RPMI7951 (cell line): ENCODE results near the gene PRIMPOL. TPM values are rescaled to one million over a fixed set of nuclear protein-coding genes. Genes with fewer than 3 reads are reported as not detected.
A peak's percentile ranks its signal among the peaks of the same experiment; 100 is the strongest.
"Not testable (repeated sequence)": the region's sequence is repeated elsewhere in the genome, so short reads cannot be mapped to it uniquely, and the experiment has no call there.

Source experiments
- DNase-seq: peaks from one replicate; pipeline ENCODE4 v3.0.0-alpha.2; 2012; ENCODE audit warnings: low read depth
- total RNA-seq: library from RNA; depleted of rRNA; stranded (reverse); fragments of >200 nt; shearing (Covaris generic); gene quantifications from 2 replicates; pipeline ENCODE4 v1.2.3, GENCODE V29; 2014; rRNA removed

The PRIMPOL gene
- total RNA-seq = 23.7 and 30.9 TPM in 2 replicates

GRCh38 chr4:184649026-184649970 lies at the start of gene PRIMPOL, which contains the start of gene CASP3:
Gene PRIMPOL, plus strand, starts transcription at chr4:184649738. Its CDS starts 7,403 bp downstream, at chr4:184657141.
Gene CASP3, minus strand, starts transcription at chr4:184649447. Its CDS starts 10,994 bp downstream, at chr4:184638453.
- DNase-seq = peak; percentile 91

GRCh38 chr4:184600982-184601381 lies 48.6 kb upstream of the PRIMPOL start:
- not testable (repeated sequence) for DNase-seq

GRCh38 chr4:184602857-184603256 lies 46.7 kb upstream of the PRIMPOL start:
- not testable (repeated sequence) for DNase-seq

GRCh38 chr4:184607429-184607828 lies 42.1 kb upstream of the PRIMPOL start:
- DNase-seq = not testable (repeated sequence)

GRCh38 chr4:184612074-184612473 lies 37.5 kb upstream of the PRIMPOL start:
- DNase-seq = no peak

GRCh38 chr4:184613405-184613804 lies 36.1 kb upstream of the PRIMPOL start:
- no peak for DNase-seq

- DNase-seq = no peak
Observed at GRCh38 chr4:184614509-184614908, 35.0 kb upstream of the PRIMPOL start.

GRCh38 chr4:184616168-184616567 lies 33.4 kb upstream of the PRIMPOL start:
- not testable (repeated sequence) for DNase-seq

- DNase-seq = no peak
Observed at GRCh38 chr4:184616633-184617551, 32.6 kb upstream of the PRIMPOL start.

GRCh38 chr4:184617600-184618196 lies 31.8 kb upstream of the PRIMPOL start:
- DNase-seq = no peak

- no peak for DNase-seq
Observed at GRCh38 chr4:184620212-184620867, 29.2 kb upstream of the PRIMPOL start.

GRCh38 chr4:184621518-184621917 lies 28.0 kb upstream of the PRIMPOL start:
- no peak for DNase-seq

- DNase-seq = not testable (repeated sequence)
Observed at GRCh38 chr4:184624504-184624903, 25.0 kb upstream of the PRIMPOL start.

GRCh38 chr4:184624972-184625554 lies 24.5 kb upstream of the PRIMPOL start:
- no peak for DNase-seq

- DNase-seq = not testable (repeated sequence)
Observed at GRCh38 chr4:184625783-184626596, 23.5 kb upstream of the PRIMPOL start.

GRCh38 chr4:184628103-184628502 lies 21.4 kb upstream of the PRIMPOL start:
- DNase-seq = no peak

- DNase-seq = no peak
Observed at GRCh38 chr4:184632842-184633241, 16.7 kb upstream of the PRIMPOL start.

- DNase-seq = no peak
Observed at GRCh38 chr4:184635381-184635780, 14.2 kb upstream of the PRIMPOL start.

GRCh38 chr4:184636144-184636543 lies 13.4 kb upstream of the PRIMPOL start:
- no peak for DNase-seq

GRCh38 chr4:184636897-184637296 lies 12.6 kb upstream of the PRIMPOL start:
- no peak for DNase-seq
